Liver (tissue), 9 donors: ENCODE results near the gene TPX2. TPM values are rescaled to one million over a fixed set of nuclear protein-coding genes. Genes with fewer than 3 reads are reported as not detected.

Experiments
- DNase-seq: peaks from one replicate; pipeline ENCODE4 v3.0.0-alpha.2; 2017; ENCODE audit warnings: low spot score
- H3K27ac ChIP-seq, 2 donors: one replicate each; pipeline ENCODE4 v1.7.0; 2013; ENCODE audit warnings: inconsistent platforms in 2 of 2, low read length in 2 of 2, control low read depth in 1 of 2, low read depth in 1 of 2, mild to moderate bottlenecking in 1 of 2
- H3K27me3 ChIP-seq, 4 donors: one replicate each; pipeline versions ENCODE4 v1.6.1 to v1.7.0; 2013; ENCODE audit warnings: low read length in 3 of 4, inconsistent platforms in 1 of 4, mild to moderate bottlenecking in 1 of 4, moderate library complexity in 1 of 4; ENCODE audit not compliant: control insufficient read depth in 4 of 4, insufficient read depth in 4 of 4
- H3K36me3 ChIP-seq, 4 donors: one replicate each; pipeline versions ENCODE4 v1.6.1 to v1.7.0; 2013; ENCODE audit warnings: low read length in 3 of 4, mild to moderate bottlenecking in 3 of 4, low read depth in 1 of 4, moderate library complexity in 1 of 4; ENCODE audit not compliant: control insufficient read depth in 4 of 4, insufficient read depth in 3 of 4
- H3K4me1 ChIP-seq, 4 donors: one replicate each; pipeline versions ENCODE4 v1.6.1 to v1.7.0; 2013; ENCODE audit warnings: low read length in 3 of 4, mild to moderate bottlenecking in 3 of 4, moderate library complexity in 1 of 4; ENCODE audit not compliant: control insufficient read depth in 4 of 4, insufficient read depth in 4 of 4
- H3K4me3 ChIP-seq, 3 donors: one replicate each; pipeline versions ENCODE4 v1.6.1 to v1.7.0; 2013; ENCODE audit warnings: low read length in 3 of 3, control low read depth in 1 of 3, low read depth in 1 of 3, mild to moderate bottlenecking in 1 of 3
- H3K9ac ChIP-seq, 2 donors: one replicate each; pipeline ENCODE4 v1.7.0; 2013; ENCODE audit warnings: low read length in 2 of 2, mild to moderate bottlenecking in 2 of 2, moderate library complexity in 2 of 2, control low read depth in 1 of 2, low read depth in 1 of 2
- H3K9me3 ChIP-seq, 4 donors: one replicate each; pipeline versions ENCODE4 v1.6.1 to v1.7.0; 2013; ENCODE audit warnings: low read length in 3 of 4; ENCODE audit not compliant: control insufficient read depth in 4 of 4
- ATF3 ChIP-seq: IDR thresholded peaks from 2 replicates; pipeline ENCODE4 v1.6.1; 2016; ENCODE audit warnings: antibody characterized with exemption
- CTCF ChIP-seq: fragments of 150-350 bp; IDR thresholded peaks from 2 replicates; pipeline ENCODE4 v1.5.1; 2017; ENCODE audit warnings: improper control_type of control experiment, low read depth, low read length; ENCODE audit not compliant: missing input control
- FOXA1 ChIP-seq: IDR thresholded peaks from 2 replicates; pipeline ENCODE4 v1.6.1; 2016; ENCODE audit warnings: antibody characterized with exemption
- FOXA2 ChIP-seq: IDR thresholded peaks from 2 replicates; pipeline ENCODE4 v1.6.1; 2016; ENCODE audit warnings: antibody characterized with exemption
- GABPA ChIP-seq, 2 donors: IDR thresholded peaks in 1 of 2; conservative IDR thresholded peaks in 1 of 2; 2 replicates each; pipeline ENCODE4 v1.6.1; 2016; ENCODE audit warnings: antibody characterized with exemption in 2 of 2, mild to moderate bottlenecking in 1 of 2, moderate library complexity in 1 of 2
- HNF4A ChIP-seq, 2 donors: conservative IDR thresholded peaks; 2 replicates each; pipeline ENCODE4 v1.6.1; 2016; ENCODE audit warnings: antibody characterized with exemption in 2 of 2, mild to moderate bottlenecking in 2 of 2
- HNF4G ChIP-seq: IDR thresholded peaks from 2 replicates; pipeline ENCODE4 v1.6.1; 2016; ENCODE audit warnings: antibody characterized with exemption
- JUND ChIP-seq, 2 donors: IDR thresholded peaks; 2 replicates each; pipeline ENCODE4 v1.6.1; 2016; ENCODE audit warnings: antibody characterized with exemption in 2 of 2
- NR2F2 ChIP-seq: IDR thresholded peaks from 2 replicates; pipeline ENCODE4 v1.6.1; 2016; ENCODE audit warnings: antibody characterized with exemption
- REST ChIP-seq: IDR thresholded peaks from 2 replicates; pipeline ENCODE4 v1.6.1; 2016; ENCODE audit warnings: antibody characterized with exemption, mild to moderate bottlenecking
- RXRA ChIP-seq, 2 donors: IDR thresholded peaks; 2 replicates each; pipeline ENCODE4 v1.6.1; 2017 to 2018; ENCODE audit warnings: antibody characterized with exemption in 2 of 2, mild to moderate bottlenecking in 1 of 2
- TAF1 ChIP-seq: conservative IDR thresholded peaks from 2 replicates; pipeline ENCODE4 v1.6.1; 2016; ENCODE audit warnings: antibody characterized with exemption, mild to moderate bottlenecking
- YY1 ChIP-seq: IDR thresholded peaks from 2 replicates; pipeline ENCODE4 v1.6.1; 2016; ENCODE audit warnings: antibody characterized with exemption, mild to moderate bottlenecking
- WGBS: extraction: QIAGEN DNeasy Blood & Tissue Kit; methylation state at CpG from one replicate; pipeline ENCODE4 v1.1.7; 2013; 5-methylcytosine and 5-hydroxymethylcytosine counted together
- polyA plus RNA-seq, 2 donors: library from polyadenylated mRNA; stranded (reverse) in 1 of 2; unstranded in 1 of 2; fragments of 200-250 nt in 1 of 2; fragments of >200 nt in 1 of 2; fragmentation: Nextera tagmentation in 1 of 2; extraction: Ambion mirVana in 1 of 2; gene quantifications; one replicate each; pipeline versions ENCODE4 v1.2.1 to v1.2.3, GENCODE V29; 2013 to 2015
- total RNA-seq, 2 donors: library from RNA; depleted of rRNA; stranded (reverse); fragments of >200 nt; gene quantifications; one replicate each; pipeline ENCODE4 v1.2.3, GENCODE V29; 2014
- donor health status: healthy.
- donor health status: healthy.
- donor health status: healthy.
- donor health status: healthy.
- donor health status: healthy.

Gene TPX2
- total and polyA plus RNA-seq, 4 donors = 1.1 to 40.8 (median 2.4) TPM

GRCh38 chr20:31835554-31835953 lies 96.5 kb downstream of the TPX2 start:
- DNase-seq = no peak
- Histone ChIP-seq H3K9me3 (no peaks in the 10 kb centered on the region), H3K4me1 (no peaks in the 10 kb centered on the region), H3K4me3 (no peak overlapping the region), H3K9ac (no peak overlapping the region), H3K27ac (no peak overlapping the region), H3K27me3 (peaks cover 0 to 3% (median 0%) of the 10 kb centered on the region in 4 donors), H3K36me3 (no peaks in the 10 kb centered on the region)
- 86% methylated on average over 9 of the region's 9 CpGs for WGBS
- TF ChIP-seq HNF4A (conservative IDR thresholded peaks at IDR 0.05) = no peak
- no peak for TF ChIP-seq CTCF
- TF ChIP-seq JUND (IDR thresholded peaks at IDR 0.05) = no peak
- no peak for TF ChIP-seq RXRA (IDR thresholded peaks at IDR 0.05)
- TF ChIP-seq NR2F2 = no peak
- no peak for TF ChIP-seq HNF4G
- TF ChIP-seq GABPA (IDR thresholded peaks at IDR 0.05 in 1 of 2, conservative IDR thresholded peaks at IDR 0.05 in 1 of 2) = no peak
- TF ChIP-seq FOXA2 = no peak
- TF ChIP-seq TAF1 = no peak
- TF ChIP-seq FOXA1 = no peak
- TF ChIP-seq REST = no peak
- no peak for TF ChIP-seq YY1
- TF ChIP-seq ATF3 = no peak

GRCh38 chr20:31835977-31836852 lies 97.1 kb downstream of the TPX2 start:
- Histone ChIP-seq H3K27ac (no peak overlapping the region), H3K27me3 (peaks cover 0 to 3% (median 0%) of the 10 kb centered on the region in 4 donors), H3K9me3 (no peaks in the 10 kb centered on the region), H3K4me3 (no peak overlapping the region), H3K4me1 (no peaks in the 10 kb centered on the region), H3K36me3 (no peaks in the 10 kb centered on the region), H3K9ac (no peak overlapping the region)
- no peak for DNase-seq
- WGBS = 56% methylated on average over 14 of the region's 14 CpGs
- TF ChIP-seq HNF4A (conservative IDR thresholded peaks at IDR 0.05) (no peak), JUND (IDR thresholded peaks at IDR 0.05) (peak; percentile 26 to 84)
